CD4-positive, alpha-beta T cell treated with Interleukin-21 for 1 hour (primary cell): ENCODE results near the gene ARHGAP15.
"Not testable (repeated sequence)": the region's sequence is repeated elsewhere in the genome, so short reads cannot be mapped to it uniquely, and the experiment has no call there.

Experiments used
- DNase-seq: peaks from one replicate; pipeline ENCODE4 v3.0.0-alpha.2; 2020

ARHGAP15 gene

DNA sequence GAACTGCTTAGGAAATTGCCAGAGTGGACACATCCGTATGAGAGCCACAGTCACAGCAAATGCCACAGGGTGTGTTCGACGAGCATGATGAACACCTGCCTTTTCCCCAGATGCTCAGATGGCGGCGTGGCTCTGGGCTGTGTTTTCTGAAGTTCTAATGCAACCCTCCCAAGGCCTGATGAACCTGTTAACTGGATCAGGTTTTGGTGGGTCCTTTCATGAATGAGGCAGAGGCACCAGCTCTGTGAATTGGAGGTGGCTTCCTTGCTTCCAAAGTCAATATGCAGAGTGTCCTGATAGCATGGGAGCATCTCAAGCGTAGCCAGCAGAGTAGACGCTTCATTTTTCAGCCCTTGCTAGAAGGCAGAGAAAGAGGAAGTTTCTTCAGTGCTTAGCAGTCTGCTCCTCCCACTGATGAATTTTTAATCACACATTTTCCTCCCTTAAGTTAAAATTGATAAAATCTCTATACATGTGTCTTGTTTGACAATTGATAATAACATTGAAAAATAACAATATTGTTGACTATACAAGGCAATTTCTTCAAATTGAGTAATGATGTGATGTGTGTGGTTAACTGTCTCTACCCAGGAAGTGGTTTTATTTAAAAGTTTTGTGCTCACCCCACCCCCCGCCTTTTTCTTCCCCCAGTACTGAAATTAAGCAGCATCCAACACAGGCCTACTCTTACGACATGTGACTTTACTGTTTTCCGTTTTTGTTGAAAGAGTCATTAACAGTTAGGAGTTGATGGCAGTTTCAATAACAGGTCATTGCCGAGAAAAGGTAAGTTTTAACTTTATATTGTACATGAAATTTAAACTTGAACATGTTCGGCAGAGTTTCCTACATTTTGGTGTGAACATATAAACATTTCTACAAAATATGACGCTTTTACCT is at the start of gene ARHGAP15:
TSS of gene ARHGAP15 (plus strand) at position 739 of the 900 bp plus-strand sequence.
- peak; percentile 87 for DNase-seq

DNA sequence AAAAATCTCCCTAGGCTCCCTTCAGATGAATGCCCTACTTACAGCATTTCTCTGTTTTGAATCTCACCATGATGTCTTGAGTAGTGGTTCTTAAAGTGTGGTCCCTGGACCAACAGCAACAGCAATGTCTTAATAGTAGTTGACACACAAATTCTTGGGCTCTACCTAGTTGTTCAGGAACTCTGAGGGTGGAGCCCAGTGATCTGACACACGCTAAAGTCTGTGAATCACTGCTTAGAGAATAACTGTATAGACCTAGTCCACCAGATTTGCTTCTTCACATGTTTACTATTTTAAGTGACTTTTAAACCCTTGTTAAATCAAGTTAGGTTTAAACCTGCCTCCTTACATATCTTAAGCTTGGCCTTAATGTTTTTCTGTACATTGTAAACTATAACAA is 47.6 kb upstream of the ARHGAP15 start:
- DNase-seq = no peak

DNA sequence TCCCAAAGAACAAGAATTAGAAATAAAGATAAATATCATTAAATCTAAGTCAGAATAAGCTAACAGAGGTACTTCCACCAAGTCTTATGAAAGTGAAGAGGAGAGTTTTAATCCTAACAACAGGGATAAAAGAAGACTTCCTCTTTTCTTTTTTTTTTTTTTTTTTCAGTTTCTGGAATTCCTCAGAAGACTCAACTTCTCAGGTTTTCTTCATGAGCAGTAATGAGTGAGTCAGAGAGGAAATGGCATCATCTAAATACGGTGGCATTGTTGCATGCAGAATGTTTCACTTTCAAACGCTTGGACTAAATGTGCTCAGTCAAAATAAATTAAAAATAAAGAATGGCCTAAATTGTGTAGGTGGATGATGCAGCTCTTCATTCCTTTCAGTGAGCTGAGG is 45.6 kb upstream of the ARHGAP15 start:
- DNase-seq = peak; percentile 13

DNA sequence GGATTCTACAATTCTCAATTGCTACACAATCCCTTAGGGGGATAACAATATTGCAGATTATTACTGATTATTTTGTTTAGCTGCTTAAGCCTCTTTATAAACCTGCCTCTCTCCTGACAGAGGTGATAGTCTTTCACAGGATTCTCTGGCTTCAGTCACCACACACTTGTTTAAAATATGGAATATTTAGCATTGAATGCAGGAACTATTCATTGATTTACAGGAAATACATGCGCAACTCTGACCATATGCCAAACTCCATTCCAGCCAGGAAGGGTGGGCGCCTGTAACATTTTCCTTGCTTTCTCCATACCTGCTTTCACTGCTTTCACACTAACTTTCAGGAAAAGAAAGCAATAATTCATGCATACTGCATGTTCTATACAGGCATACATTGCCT is 44.8 kb upstream of the ARHGAP15 start:
- no peak for DNase-seq

DNA sequence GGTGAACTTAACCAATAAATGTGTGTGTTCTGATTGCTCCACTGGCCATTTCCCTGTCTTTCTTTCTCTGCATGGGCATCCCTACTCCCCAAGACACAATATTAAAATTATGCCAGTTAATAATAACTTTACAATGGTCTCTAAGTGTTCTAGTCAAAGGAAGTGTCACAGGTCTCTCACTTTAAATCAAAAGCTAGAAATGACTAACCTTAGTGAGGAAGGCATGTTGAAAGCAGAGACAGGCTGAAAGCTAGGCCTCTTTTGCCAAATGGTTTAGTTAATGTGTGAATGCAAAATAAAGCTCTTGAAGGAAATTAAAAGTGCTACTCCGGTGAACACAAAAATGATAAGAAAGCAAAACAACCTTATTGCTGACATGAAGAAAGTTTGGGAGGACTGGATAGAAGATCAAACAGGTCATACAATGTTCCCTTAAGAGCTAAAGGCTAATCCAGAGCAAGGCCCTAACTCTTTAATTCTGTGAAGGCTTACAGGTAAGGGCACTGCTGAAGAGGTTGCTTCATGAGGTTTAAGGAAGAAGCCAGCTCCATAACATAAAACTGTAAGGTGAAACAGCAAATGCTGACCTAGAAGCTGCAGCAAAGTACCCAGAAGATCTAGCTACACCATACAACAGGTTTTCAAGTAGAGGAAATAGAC is 44.0 kb upstream of the ARHGAP15 start:
- DNase-seq = no peak

DNA sequence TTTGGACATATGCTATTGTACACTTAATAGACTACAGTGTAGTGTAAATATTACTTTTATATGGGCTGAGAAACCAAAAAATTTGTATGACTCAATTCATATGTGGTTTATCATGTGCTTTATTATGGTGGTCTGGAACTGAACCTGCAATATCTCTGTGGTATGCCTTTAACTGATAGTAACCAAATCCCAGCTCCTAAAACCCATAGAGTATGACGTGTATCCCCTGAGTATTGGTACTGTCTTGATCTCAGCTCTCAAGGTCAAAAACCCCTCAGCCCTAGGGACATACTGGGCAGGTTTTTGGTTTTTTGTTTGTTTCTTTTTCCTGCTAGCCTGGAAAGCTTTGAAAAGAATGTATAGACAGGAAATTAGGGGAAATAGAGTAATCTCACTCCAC is 42.2 kb upstream of the ARHGAP15 start:
- no peak for DNase-seq

DNA sequence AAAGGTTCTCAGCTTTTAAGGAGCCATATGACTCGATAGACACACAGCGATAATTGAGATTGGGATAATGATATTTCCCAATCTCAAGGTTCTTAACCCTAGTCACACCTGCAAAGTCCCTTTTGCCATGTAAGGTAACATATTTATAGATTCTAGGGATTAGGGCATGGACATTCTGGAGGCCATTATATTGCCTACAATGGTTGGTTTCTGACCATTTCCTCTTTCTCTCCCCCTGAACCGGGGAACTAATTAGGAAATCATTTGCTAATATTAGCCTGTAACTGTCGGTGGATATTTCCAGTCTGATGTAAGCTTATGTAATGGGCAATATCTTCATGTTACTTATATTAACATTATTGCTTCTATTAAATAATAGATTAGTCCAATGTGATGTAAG is 40.8 kb upstream of the ARHGAP15 start:
- no peak for DNase-seq

DNA sequence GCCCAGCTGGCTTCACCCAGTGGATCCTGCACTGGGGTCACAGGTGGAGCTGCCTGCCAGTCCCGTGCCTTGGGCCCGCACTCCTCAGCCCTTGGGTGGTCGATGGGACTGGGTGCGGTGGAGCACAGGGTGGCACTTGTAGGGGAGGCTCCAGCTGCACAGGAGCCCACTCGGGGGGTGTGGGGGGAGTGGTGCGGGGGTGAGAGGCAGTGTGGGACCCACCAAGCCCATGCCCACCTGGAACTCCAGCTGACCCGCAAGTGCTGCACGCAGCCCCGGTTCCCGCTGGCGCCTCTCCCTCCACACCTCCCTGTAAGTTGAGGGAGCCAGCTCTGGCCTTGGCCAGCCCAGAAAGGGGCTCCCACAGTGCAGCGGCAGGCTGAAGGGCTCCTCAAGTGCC is 39.7 kb upstream of the ARHGAP15 start:
- DNase-seq = not testable (repeated sequence)

DNA sequence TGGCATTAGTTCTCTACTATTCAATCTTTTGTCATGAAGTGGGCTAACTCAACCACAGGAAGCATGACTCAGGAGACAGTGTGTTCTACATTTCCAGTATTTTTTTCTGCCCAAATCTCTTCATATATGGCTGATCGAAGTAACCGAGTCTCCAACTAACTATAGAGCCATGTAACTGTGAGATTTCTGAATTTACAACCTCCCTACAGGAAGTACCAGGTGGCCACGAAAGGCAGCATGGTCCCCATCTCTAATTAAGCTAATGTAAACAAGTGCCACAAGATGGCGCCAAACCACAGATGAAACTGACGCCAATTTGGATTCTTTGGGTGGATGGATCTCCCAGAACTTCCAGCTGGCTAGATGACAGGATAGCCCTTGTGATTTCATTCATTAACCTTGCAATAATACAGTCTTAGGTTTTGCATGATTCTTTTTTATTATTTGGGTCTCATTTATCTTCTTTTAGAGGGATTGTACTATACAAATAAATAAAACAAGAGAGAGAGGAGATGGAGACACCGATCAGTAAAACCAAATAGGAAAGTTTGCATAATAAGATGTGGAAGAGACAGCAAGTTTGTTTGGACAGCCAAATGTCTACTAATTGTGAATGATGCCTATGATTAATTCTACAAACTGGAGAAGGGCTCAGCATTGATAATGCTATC is 18.3 kb upstream of the ARHGAP15 start:
- peak; percentile 76 for DNase-seq

DNA sequence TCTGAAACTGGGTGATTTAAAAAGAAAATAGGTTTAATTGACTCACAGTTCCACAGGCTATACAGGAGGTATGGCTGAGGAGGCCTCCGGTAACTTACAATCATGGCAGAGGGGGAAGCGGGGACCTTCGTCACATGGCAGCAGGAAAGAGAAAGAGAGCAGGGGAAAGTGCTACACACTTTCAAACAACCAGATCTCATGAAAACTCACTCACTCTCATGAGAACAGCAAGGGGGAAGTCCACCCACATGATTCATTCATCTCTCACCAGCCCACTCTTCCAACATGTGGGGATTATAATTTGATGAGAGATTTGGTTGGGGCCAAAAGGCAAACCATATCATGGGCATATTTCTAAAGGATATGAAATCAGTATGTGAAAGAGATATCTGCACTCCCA is 12.0 kb upstream of the ARHGAP15 start:
- DNase-seq = no peak

DNA sequence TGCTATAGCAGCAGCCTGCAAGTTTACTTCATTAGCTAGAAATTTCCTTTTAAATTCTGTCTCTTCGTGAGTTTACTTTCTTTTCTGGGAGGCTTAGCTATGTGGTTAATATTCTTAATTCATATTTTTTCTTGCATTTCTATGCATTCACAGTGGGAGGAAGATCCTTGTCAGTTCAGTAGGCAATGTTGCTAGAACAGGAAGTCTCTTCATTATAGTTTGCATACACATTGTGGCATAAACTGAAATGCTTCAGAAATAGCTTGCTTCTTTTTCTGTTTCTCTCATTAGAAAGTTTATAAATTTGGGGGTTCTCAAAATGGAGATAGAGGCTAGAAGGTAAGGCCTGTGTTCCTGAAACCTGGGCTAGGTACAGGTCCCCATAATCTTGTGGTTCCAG is 8.1 kb upstream of the ARHGAP15 start:
- DNase-seq = no peak

DNA sequence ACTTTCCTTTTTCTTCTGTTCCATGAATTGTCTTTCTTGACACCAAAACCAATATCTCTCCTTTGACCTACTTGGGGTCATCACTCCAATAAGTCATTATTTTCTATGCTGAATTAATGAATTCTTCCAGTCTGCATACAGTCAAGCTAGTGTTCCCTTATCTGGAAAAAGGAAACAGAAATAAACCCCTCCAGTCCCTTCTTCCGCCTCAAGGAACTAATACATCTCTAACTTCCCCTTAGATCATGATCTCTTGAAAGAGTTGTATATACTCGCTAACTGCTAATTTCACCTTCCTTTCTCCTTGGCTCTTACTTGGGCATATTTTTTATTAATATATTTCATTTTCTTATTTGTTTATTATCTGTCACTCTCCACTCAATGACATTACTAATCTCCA is 7.3 kb upstream of the ARHGAP15 start:
- DNase-seq = no peak

DNA sequence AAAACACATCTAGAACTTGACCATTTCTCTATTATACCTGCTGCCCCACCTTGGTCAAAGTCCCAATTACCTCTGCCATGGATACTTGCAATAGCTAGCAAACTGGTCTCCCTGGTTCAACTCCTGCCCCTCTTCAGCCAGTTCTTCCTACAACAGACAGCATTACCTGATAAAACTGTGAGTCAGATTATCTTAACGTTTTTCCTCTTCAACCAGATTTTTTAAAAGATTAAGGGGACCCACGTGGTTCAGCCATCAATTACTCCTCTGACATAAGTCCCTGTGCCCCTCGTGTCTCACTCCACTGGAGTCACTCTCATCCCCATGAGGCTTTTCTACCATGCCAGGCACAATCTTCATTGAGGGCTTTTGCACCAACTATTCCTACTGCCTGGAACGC is 5.3 kb upstream of the ARHGAP15 start:
- no peak for DNase-seq

DNA sequence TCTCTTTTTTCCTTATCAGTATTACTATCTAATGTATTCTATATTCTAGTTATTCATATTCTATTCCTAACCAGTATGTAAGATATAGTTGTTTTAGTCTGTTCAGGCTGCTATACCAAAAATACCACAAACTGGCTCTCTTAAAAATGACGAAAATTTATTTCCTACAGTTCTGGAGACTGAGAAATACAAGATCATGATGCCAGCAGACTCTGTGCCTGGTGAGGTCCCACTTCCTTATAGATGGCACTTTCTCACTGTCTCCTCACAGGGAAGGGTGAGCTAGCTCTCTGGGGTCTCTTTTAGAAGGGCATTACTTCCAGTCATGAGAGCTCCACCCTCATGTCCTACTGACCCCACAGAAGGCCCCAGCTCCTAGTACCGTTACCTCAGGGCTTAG is 4.8 kb upstream of the ARHGAP15 start:
- DNase-seq = no peak

DNA sequence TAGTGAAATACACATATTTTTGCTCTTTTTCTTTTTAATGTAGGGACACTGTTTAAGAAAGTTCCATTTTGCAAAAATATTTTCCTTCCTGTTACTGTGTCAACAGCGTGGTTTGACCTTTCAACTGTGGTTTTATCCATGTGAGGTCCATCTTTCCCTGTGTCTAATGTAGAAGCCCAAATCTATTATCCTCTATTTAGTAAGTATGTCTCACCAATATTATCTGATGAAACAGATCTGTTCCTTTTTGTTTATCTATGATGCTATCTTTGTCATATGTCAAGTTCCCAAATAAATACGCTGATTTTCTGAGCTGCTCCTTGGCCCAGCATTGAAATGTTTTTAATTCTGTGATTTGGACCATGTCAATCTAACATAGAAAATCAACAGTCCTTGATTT is 3.5 kb upstream of the ARHGAP15 start:
- DNase-seq = no peak

DNA sequence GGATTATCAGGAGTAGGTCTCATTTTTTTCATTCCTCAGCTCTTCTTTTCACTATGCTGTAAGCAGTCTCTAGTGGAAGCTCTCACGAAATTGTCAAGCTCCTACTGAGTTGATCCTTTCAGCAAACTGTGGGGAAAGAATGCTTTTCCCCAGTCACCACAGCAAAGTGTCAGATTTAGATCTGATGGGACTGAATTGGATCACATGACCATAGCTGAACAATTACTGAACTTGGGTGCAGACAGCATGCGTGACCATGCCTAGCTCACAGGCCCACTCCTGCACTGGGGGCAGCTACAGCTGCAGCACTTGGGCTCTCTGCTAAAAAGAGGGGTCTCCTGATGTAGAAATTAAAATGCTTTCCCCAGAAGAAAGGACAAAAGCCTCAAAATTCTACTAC is 3.1 kb downstream of the ARHGAP15 start:
- DNase-seq = peak; percentile 28

DNA sequence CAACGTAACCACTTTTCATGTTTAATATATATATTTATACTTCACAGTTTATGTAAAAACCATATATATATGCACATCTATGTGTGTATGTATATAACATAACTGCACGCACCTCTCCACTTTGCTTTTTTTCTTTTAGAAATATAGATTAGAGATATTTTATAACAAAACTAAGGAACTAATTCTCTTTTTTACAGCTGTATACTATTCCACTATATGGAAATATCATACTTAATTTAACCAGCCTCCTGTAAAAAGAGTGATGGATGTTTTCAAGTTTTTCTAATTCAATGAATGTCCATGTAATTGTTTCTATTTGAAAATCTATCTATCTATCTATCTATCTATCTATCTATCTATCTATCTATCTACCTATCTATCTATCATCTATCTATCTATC is 4.6 kb downstream of the ARHGAP15 start:
- DNase-seq = no peak

DNA sequence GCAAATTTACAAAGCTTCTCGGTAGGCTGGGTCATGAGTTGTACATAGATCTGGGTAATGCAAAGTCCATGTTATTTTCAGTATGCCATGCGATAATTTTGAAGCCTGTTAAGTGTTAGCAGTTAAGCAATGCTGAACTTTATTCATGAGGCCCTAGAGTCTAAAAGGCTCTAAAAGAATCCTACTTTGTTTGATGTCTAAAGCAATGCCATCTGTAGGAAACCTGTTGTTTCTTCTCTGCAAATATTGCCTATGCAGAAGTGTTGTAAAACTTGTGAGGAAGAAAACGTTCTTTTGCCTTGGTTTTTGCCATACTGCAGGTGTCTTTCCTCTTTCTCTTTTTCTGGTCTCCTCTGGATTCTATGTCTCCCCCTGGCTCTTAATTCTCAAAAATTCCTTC is 9.1 kb downstream of the ARHGAP15 start:
- DNase-seq = no peak

DNA sequence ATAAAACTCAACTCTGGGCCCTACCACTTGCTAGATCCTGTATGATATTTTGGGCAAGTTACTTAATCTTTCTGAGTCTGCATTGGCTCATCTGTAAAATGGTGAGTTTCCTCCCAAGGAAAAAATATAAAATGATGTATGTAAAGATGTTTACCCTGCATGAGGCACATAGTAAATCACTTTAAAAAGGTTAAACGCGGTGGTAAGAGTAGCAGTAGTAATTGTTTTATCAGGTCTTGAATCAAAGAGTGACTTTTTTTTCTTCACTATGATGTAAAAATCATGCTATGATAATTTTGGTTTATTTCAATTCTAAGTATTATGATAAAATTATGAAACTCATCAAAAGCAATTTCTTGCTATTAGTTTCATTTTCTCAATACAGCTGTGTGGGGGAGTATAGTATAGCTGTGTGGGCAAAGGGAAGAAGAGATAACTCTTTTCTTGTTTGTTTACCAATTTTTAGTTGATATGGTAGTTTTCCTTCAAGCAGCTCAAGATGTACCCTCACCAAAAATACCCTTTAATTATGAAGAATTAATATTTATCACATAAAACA is 10.7 kb downstream of the ARHGAP15 start:
- DNase-seq = no peak

DNA sequence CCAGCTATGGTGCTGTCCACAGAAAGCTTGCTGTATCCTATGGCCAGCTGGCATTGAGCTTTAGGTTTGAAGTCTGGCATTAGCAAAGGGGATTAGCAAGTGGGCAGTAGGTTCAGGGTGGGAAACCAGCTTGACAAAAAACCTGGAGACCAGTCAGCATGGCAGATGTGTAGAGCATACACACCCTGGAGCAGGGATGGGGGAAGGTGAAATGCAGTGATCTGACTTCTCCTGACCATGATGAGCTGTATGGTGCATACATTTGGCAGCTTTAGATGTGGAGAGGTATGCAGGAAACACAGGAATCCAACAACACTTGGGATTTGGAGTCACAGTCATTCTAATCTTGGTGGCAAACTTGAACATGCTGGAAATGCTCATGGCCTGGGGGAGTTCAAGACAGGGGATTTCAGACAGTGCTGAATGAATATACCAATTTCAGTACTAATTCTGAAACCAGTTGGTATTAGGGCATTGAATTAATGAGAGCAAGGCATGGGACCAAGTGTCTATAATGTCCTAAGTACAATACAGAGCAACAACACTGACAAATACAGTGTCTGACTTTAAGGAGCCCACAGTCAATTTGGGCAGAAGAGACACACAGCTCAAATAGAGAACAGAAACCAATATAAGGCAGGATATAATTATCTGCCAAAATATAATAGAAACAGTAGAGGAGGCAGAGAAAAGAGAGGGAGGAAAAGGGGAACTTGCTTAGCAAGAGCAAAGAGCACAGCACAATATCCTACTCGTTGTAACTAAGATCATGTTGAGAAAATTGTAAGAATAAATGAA is 11.8 kb downstream of the ARHGAP15 start:
- DNase-seq = no peak

DNA sequence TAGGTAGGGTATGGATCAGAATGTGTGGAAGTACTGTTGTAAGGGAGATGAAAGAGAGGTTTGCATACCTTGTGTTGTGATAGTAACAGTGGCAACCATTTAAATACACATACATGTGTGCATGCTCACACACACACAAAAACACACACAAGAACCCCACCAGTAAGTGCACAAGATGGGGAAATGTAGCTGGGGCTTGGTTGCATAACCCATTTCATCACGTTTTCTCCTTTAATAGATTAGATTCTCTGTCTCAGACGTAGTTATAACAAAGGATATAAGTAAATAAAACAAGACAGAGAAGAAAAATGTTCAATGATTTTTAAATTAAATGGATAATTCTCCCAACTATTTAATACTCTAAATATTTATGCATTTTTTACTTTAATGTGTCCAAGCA is 13.4 kb downstream of the ARHGAP15 start:
- no peak for DNase-seq

DNA sequence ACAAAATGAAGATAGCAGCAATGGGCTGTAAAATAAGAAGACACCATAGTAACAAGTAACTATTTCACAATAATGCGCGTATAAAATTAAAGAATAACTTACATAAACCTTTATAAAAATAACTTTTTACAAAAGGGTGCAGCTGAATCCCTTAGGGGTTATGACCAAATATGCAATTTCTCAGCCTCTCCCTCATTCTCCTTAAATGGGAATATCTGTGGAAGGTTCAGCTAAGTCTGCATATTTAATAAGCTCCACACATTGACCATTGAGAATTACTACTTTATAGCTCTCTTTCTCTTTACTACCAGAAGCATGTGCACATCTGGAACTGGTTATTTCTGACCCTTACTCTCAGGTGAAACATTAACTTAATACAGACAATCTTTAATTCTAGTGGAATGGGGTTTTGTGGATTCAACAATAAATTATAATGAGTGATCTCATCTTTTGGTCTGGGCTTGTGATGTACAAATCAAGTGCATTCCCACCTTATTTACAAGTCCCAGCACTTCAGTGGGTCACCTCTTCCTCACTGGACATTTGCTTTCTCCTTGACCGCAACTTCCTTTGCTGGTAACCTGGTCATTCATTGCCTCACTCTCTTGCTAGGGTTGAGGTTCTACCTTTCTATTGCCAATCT is 15.7 kb downstream of the ARHGAP15 start:
- no peak for DNase-seq
